Measurements from ENCODE around the gene PPP6R2. TPM values are rescaled to one million over a fixed set of nuclear protein-coding genes. Genes with fewer than 3 reads are reported as not detected.

The PPP6R2 gene
- polyA plus RNA-seq, 3 donors: 9.1 to 74.5 (median 10.3) TPM

DNA sequence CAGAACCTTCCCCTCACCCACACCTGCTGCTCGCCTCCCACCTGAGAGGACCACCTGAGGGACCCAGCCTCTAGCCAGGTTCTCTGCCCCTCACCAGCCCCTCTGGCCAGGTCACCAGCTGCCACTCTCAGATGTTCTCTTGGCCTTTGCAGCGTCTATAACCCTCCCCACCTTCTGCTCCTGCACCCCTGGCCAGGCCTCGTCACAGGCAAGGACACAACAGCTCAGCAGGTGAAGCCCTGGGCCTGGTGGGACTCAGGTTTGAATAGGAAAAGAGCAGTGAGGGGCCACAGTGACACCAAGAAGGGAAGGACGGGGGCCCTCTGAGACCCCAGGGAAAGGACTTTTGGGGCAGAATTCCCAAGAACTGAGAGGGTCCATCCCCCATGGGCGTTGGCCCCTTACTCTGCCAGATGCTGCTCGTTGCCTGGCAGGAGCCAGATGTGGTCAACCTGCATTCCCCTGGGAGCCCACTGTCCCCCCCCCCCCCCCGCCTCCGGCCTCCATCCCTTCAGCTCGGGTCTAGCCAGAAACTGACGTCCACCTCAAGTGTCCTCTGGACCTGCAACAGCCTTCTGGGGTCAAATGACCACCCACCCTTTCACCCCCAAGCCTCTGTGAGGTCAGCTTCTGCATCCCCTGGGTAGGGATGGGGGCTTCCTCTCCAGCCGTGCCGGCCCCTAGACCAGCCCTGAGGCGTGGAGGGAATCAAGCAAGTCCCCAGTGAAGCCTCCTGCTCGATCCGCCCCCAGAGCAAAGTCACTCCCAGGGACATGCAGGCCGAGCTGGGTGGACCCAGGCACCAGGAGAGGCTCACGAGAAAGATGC lies 103.0 kb downstream of the PPP6R2 start:
- H3K79me2 ChIP-seq (ENCODE audit: insufficient read depth, low read length): no peaks in the 10 kb centered on the region
- no peak overlapping the region for H3K27ac Mint-ChIP-seq
- H3K27me3 ChIP-seq (ENCODE audit: control insufficient read depth in 2 of 2, insufficient read depth in 2 of 2, low read length in 2 of 2): no peaks in the 10 kb centered on the region
- H3K36me3 ChIP-seq (replicated peaks in 1 of 2; ENCODE audit: control insufficient read depth in 1 of 2, insufficient read depth in 2 of 2, low read length in 2 of 2): peaks cover 69 to 84% of the 10 kb centered on the region in 2 donors
- peaks cover 5% of the 10 kb centered on the region for H3K4me1 Mint-ChIP-seq
- WGBS (ENCODE audit: insufficient coverage): 96% methylated on average over 11 of the region's 17 CpGs
- TF ChIP-seq, protein P1, sequence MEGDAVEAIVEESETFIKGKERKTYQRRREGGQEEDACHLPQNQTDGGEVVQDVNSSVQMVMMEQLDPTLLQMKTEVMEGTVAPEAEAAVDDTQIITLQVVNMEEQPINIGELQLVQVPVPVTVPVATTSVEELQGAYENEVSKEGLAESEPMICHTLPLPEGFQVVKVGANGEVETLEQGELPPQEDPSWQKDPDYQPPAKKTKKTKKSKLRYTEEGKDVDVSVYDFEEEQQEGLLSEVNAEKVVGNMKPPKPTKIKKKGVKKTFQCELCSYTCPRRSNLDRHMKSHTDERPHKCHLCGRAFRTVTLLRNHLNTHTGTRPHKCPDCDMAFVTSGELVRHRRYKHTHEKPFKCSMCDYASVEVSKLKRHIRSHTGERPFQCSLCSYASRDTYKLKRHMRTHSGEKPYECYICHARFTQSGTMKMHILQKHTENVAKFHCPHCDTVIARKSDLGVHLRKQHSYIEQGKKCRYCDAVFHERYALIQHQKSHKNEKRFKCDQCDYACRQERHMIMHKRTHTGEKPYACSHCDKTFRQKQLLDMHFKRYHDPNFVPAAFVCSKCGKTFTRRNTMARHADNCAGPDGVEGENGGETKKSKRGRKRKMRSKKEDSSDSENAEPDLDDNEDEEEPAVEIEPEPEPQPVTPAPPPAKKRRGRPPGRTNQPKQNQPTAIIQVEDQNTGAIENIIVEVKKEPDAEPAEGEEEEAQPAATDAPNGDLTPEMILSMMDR (IDR thresholded peaks at IDR 0.05): no peak
- H4K20me1 ChIP-seq (ENCODE audit: insufficient read depth, low read length): peaks cover 55% of the 10 kb centered on the region
- no peaks in the 10 kb centered on the region for H3K9me3 Mint-ChIP-seq
- no peak overlapping the region for H3K4me3 ChIP-seq (replicated peaks in 1 of 3; ENCODE audit: low read depth in 2 of 3, low read length in 3 of 3)
- H3K27me3 Mint-ChIP-seq (ENCODE audit: low read depth in 3 of 3): peaks cover 0 to 3% (median 0%) of the 10 kb centered on the region in 3 donors
- intact Hi-C loops (cut with micrococcal nuclease): no loop called here
- no peak for DNase-seq
- H3K9ac ChIP-seq (ENCODE audit: insufficient read depth, low read length, poor library complexity, severe bottlenecking): no peak overlapping the region
- peaks cover 48 to 70% of the 10 kb centered on the region in 2 donors for H3K36me3 Mint-ChIP-seq
- H3K4me3 Mint-ChIP-seq: no peak overlapping the region
- H3K4me1 ChIP-seq (ENCODE audit: control insufficient read depth in 1 of 2, insufficient read depth in 2 of 2, low read length in 2 of 2): no peaks in the 10 kb centered on the region
- no peak overlapping the region for H3K27ac ChIP-seq (ENCODE audit: low read depth in 1 of 2, low read length in 2 of 2)
- H3K4me2 ChIP-seq (replicated peaks; ENCODE audit: extremely low read depth, low read length, poor library complexity, severe bottlenecking): no peak overlapping the region
- no peak overlapping the region for H2AFZ ChIP-seq (ENCODE audit: insufficient read depth, low read depth, low read length, poor library complexity, severe bottlenecking)
- no peaks in the 10 kb centered on the region for H3K9me3 ChIP-seq (replicated peaks in 1 of 2; ENCODE audit: control insufficient read depth in 1 of 2, insufficient read depth in 1 of 2, low read length in 2 of 2)

DNA sequence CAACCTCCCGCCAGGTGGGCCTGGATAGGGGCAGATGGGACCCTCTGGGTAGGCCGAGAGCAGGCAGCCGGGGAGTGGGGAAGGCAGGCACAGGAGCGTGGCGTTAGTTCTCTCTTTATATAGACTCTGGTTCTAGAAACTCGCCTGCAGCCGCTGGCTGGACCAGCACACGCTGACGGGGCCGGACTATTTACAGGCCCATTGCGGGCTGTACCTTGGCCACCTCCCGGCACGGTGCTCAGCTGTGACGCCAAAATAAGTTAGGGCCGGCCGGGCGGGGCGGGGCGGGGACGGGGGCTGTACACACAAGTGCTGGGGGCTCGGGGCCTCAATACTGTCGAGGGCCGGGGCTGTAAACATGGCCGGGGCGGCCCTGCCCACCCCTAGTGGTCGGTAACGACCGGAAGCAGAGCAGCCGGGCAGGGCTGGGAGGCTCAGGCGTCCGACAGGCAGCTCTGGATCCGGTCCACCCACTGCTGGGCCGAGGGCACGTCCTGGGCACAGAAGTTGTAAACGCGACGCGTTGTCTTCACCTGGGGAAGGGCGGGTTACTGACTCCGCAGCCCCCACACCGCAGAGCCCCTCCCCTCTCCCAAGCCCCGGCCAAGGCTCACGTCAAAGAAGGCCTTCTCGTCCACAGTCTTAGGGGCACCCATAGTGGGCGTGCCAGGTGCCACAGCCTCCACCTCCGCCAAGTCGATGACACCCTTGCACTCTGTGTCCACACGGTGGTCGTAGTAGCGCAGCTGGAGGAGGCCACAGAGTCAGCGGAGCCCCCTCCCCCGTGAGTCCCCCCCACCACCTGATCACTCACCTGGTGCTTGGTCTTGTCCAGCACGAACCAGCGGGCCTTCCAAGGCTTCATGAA lies 103.8 kb downstream of the PPP6R2 start:
- Mint-ChIP-seq H3K27ac (no peak overlapping the region), H3K27me3 (ENCODE audit: low read depth in 3 of 3) (peaks cover 0 to 3% (median 0%) of the 10 kb centered on the region in 3 donors)
- no peak overlapping the region for H3K27ac ChIP-seq (ENCODE audit: low read depth in 1 of 2, low read length in 2 of 2)

More for the DNA sequence above, 103.8 kb downstream of the PPP6R2 start:
- DNase-seq: no peak
- TF ChIP-seq, protein P1 (IDR thresholded peaks at IDR 0.05): no peak
- no peaks in the 10 kb centered on the region for H3K27me3 ChIP-seq (ENCODE audit: control insufficient read depth in 2 of 2, insufficient read depth in 2 of 2, low read length in 2 of 2)
- no peaks in the 10 kb centered on the region for H3K9me3 ChIP-seq (replicated peaks in 1 of 2; ENCODE audit: control insufficient read depth in 1 of 2, insufficient read depth in 1 of 2, low read length in 2 of 2)
- no peak overlapping the region for H3K4me3 ChIP-seq (replicated peaks in 1 of 3; ENCODE audit: low read depth in 2 of 3, low read length in 3 of 3)
- H3K79me2 ChIP-seq (ENCODE audit: insufficient read depth, low read length): no peaks in the 10 kb centered on the region
- no peak overlapping the region for H2AFZ ChIP-seq (ENCODE audit: insufficient read depth, low read depth, low read length, poor library complexity, severe bottlenecking)
- H3K36me3 ChIP-seq (replicated peaks in 1 of 2; ENCODE audit: control insufficient read depth in 1 of 2, insufficient read depth in 2 of 2, low read length in 2 of 2): peaks cover 70 to 85% of the 10 kb centered on the region in 2 donors
- H3K4me1 ChIP-seq (ENCODE audit: control insufficient read depth in 1 of 2, insufficient read depth in 2 of 2, low read length in 2 of 2): no peaks in the 10 kb centered on the region
- no peak overlapping the region for H3K4me2 ChIP-seq (replicated peaks; ENCODE audit: extremely low read depth, low read length, poor library complexity, severe bottlenecking)
- H3K9ac ChIP-seq (ENCODE audit: insufficient read depth, low read length, poor library complexity, severe bottlenecking): no peak overlapping the region
- WGBS (ENCODE audit: insufficient coverage): 93% methylated on average over 44 of the region's 54 CpGs
- no peaks in the 10 kb centered on the region for H3K9me3 Mint-ChIP-seq
- peaks cover 48% of the 10 kb centered on the region for H4K20me1 ChIP-seq (ENCODE audit: insufficient read depth, low read length)
- peaks cover 5% of the 10 kb centered on the region for H3K4me1 Mint-ChIP-seq
- peaks cover 53 to 72% of the 10 kb centered on the region in 2 donors for H3K36me3 Mint-ChIP-seq
- no peak overlapping the region for H3K4me3 Mint-ChIP-seq
- intact Hi-C loops (cut with micrococcal nuclease): no loop called here
